ENCODE data around the gene CADM1. TPM values are rescaled to one million over a fixed set of nuclear protein-coding genes. Genes with fewer than 3 reads are reported as not detected.

The CADM1 gene
- total RNA-seq, 1 donor from 2014 or later: 41.7 TPM

GRCh38 chr11:115501893-115502589 is 2.2 kb downstream of the CADM1 start:
- Histone ChIP-seq H3K4me3 (ENCODE audit: low read depth, low read length) (peak overlapping the region; percentile 72), H3K36me3 (ENCODE audit: control insufficient read depth, insufficient read depth, low read length) (no peaks in the 10 kb centered on the region), H3K27me3 (ENCODE audit: control insufficient read depth, insufficient read depth, low read length) (no peaks in the 10 kb centered on the region)
- DNase-seq (ENCODE audit: low read depth): no peak
- no peak for TF ChIP-seq CTCF (IDR thresholded peaks at IDR 0.05; ENCODE audit: insufficient read depth, low read length, poor library complexity, severe bottlenecking)

GRCh38 chr11:115501502-115501892 is 2.7 kb downstream of the CADM1 start:
- no peaks in the 10 kb centered on the region for H3K36me3 ChIP-seq (ENCODE audit: control insufficient read depth, insufficient read depth, low read length)
- H3K4me3 ChIP-seq (ENCODE audit: low read depth, low read length): no peak overlapping the region

GRCh38 chr11:115500547-115501501 is 3.4 kb downstream of the CADM1 start:
- DNase-seq (ENCODE audit: low read depth): no peak
- H3K27me3 ChIP-seq (ENCODE audit: control insufficient read depth, insufficient read depth, low read length): no peaks in the 10 kb centered on the region
- no peaks in the 10 kb centered on the region for H3K36me3 ChIP-seq (ENCODE audit: control insufficient read depth, insufficient read depth, low read length)
- TF ChIP-seq CTCF (IDR thresholded peaks at IDR 0.05; ENCODE audit: insufficient read depth, low read length, poor library complexity, severe bottlenecking): no peak
- H3K4me3 ChIP-seq (ENCODE audit: low read depth, low read length): no peak overlapping the region

More at GRCh38 chr11:115501502-115501892, 2.7 kb downstream of the CADM1 start:
- no peak for TF ChIP-seq CTCF (IDR thresholded peaks at IDR 0.05; ENCODE audit: insufficient read depth, low read length, poor library complexity, severe bottlenecking)
- no peak for DNase-seq (ENCODE audit: low read depth)
- H3K27me3 ChIP-seq (ENCODE audit: control insufficient read depth, insufficient read depth, low read length): no peaks in the 10 kb centered on the region

- H3K27me3 ChIP-seq (ENCODE audit: control insufficient read depth, insufficient read depth, low read length): no peaks in the 10 kb centered on the region
- TF ChIP-seq CTCF (IDR thresholded peaks at IDR 0.05; ENCODE audit: insufficient read depth, low read length, poor library complexity, severe bottlenecking): no peak
- H3K36me3 ChIP-seq (ENCODE audit: control insufficient read depth, insufficient read depth, low read length): no peaks in the 10 kb centered on the region
- no peak for DNase-seq (ENCODE audit: low read depth)
- H3K4me3 ChIP-seq (ENCODE audit: low read depth, low read length): no peak overlapping the region
Measured at GRCh38 chr11:115499891-115500290, 4.3 kb downstream of the CADM1 start.

- no peak for DNase-seq (ENCODE audit: low read depth)
Measured at GRCh38 chr11:115499241-115499799, 4.9 kb downstream of the CADM1 start.

More at GRCh38 chr11:115499241-115499799, 4.9 kb downstream of the CADM1 start:
- no peak overlapping the region for H3K4me3 ChIP-seq (ENCODE audit: low read depth, low read length)
- H3K36me3 ChIP-seq (ENCODE audit: control insufficient read depth, insufficient read depth, low read length): no peaks in the 10 kb centered on the region
- H3K27me3 ChIP-seq (ENCODE audit: control insufficient read depth, insufficient read depth, low read length): no peaks in the 10 kb centered on the region
- TF ChIP-seq CTCF (IDR thresholded peaks at IDR 0.05; ENCODE audit: insufficient read depth, low read length, poor library complexity, severe bottlenecking): no peak
